Measurements from ENCODE around the gene STK11IP. TPM values are rescaled to one million over a fixed set of nuclear protein-coding genes. Genes with fewer than 3 reads are reported as not detected.
A peak's percentile ranks its signal among the peaks of the same experiment; 100 is the strongest.

STK11IP gene
- total and polyA plus RNA-seq, 9 of the 15 experiments (the other 6 are each of a cell fraction or from before 2014, with no cell fraction given): 0.52 to 21.7 (median 5.6) TPM

DNA sequence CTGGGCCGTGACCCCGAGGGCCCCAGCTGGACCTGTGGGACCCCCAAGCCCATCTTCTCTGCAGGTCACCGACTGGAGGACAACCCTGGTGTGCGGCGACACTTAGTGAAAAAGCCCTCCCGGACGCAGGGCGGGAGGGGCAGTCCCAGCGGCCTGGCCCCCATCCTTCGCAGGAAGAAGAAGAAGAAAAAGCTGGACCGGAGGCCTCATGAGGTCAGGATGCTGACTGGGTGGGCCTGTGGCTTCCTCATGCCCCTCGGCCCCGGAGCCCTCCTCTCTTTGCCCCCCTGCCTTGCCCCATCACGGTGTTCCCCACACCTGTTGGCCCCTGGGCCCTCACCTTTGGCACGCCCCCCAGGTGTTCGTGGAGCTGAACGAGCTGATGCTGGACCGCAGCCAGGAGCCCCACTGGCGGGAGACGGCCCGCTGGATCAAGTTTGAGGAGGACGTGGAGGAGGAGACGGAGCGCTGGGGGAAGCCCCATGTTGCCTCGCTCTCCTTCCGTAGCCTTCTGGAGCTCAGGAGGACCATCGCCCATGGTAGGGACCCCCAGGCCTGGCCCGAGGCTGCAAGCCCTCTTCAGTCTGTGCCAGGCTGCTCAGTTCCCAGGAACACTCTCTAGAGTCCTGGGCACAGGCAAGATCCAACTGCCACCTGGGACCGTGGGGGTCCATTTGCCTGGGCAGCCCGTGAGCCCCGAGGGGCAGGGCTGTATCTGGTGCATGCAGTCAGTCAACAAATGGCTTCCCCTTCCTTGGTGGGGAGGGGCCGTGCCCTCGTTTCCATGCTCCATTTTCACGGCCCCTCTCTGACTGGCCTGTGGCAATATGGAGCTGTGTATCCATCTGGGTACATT, 34.5 kb downstream of the STK11IP start:
- in situ Hi-C loops (cut with MboI): no loop called here
- no peak for FAIRE-seq

DNA sequence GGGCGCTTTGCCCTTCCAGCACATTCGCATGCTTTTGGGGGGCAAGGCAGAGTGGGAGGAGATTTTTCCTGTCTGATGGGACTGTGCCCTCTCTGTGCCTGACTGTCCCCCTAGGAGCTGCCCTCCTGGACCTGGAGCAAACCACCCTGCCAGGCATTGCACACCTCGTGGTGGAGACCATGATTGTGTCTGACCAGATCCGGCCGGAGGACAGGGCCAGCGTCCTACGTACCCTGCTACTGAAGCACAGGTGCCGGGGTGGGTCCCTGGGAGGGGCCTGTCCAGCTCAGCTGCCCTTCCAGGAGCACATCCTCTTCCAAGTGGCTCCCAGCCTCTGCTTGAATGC, 35.1 kb downstream of the STK11IP start:
- H3K4me3 ChIP-seq: no peak overlapping the region
- no peaks in the 10 kb centered on the region for H3K79me2 ChIP-seq (ENCODE audit: control insufficient read depth, insufficient read depth, low read length)
- no peak overlapping the region for H2AFZ ChIP-seq (ENCODE audit: low read depth, low read length)
- TF ChIP-seq ZNF655 (CRISPR knock-in tag; IDR thresholded peaks at IDR 0.05) (no peak), THRA (IDR thresholded peaks at IDR 0.05) (no peak)
- TF ChIP-seq, protein P1, sequence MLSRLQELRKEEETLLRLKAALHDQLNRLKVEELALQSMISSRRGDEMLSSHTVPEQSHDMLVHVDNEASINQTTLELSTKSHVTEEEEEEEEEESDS (CRISPR knock-in tag; IDR thresholded peaks at IDR 0.05): no peak
- ChIA-PET CTCF (ENCODE audit: low intra/inter-chr PET ratio) (no interaction called here), POLR2A (no interaction called here)
- intact Hi-C loops (cut with micrococcal nuclease): loop anchor here (5.0 kb wide), 1 partner anchor 95 kb away; no protein-coding TSS in a partner anchor
- no peak for FAIRE-seq
- no peaks in the 10 kb centered on the region for H3K9me3 ChIP-seq (replicated peaks; ENCODE audit: control insufficient read depth, insufficient read depth, low read depth, low read length)
- no peak overlapping the region for H3K27ac ChIP-seq (ENCODE audit: extremely low read depth, low read depth, low read length)
- WGBS (ENCODE audit: insufficient coverage, low coverage, missing lambda C conversion rate): 39% methylated on average over 2 of the region's 8 CpGs
- no peak overlapping the region; a peak in 1 of 4 replicates for H3K9ac ChIP-seq (ENCODE audit: insufficient read depth in 1 of 2, low read depth in 2 of 2, low read length in 2 of 2)
- H4K20me1 ChIP-seq (replicated peaks; ENCODE audit: control insufficient read depth, insufficient read depth, low read length): 0 out of 2 replicates have a peak, but pooled peaks cover 3% of the 10 kb centered on the region
- DNase-seq (ENCODE audit: extremely low read depth in 1 of 4, low spot score in 3 of 4): no peak
- ATAC-seq: no peak
- no peak overlapping the region for H3K4me2 ChIP-seq (ENCODE audit: insufficient read depth, low read length)
- no peaks in the 10 kb centered on the region for H3K9me1 ChIP-seq (ENCODE audit: control insufficient read depth, insufficient read depth, low read length)
- BruUV-seq (replicated peaks): no TSS peak
- peaks cover 2 to 26% of the 10 kb centered on the region in 2 experiments; a peak in 3 of 5 replicates for H3K27me3 ChIP-seq (ENCODE audit: control insufficient read depth in 2 of 2, insufficient read depth in 2 of 2, low read length in 2 of 2)
- no peaks in the 10 kb centered on the region for H3K36me3 ChIP-seq (ENCODE audit: control insufficient read depth, insufficient read depth, low read length)
- H3K4me1 ChIP-seq (replicated peaks in 1 of 2; ENCODE audit: control insufficient read depth in 2 of 2, insufficient read depth in 2 of 2, low read length in 2 of 2): peaks cover 0 to 57% of the 10 kb centered on the region in 2 experiments; a peak in 2 of 5 replicates
- in situ Hi-C loops (cut with MboI): no loop called here

More for the DNA sequence above, 34.5 kb downstream of the STK11IP start:
- 16% methylated on average over 23 of the region's 34 CpGs for WGBS (ENCODE audit: insufficient coverage, low coverage, missing lambda C conversion rate)
- Histone ChIP-seq H3K9me3 (replicated peaks; ENCODE audit: control insufficient read depth, insufficient read depth, low read depth, low read length) (no peaks in the 10 kb centered on the region), H3K4me3 (no peak overlapping the region), H3K27me3 (ENCODE audit: control insufficient read depth in 2 of 2, insufficient read depth in 2 of 2, low read length in 2 of 2) (peaks cover 2 to 21% of the 10 kb centered on the region in 2 experiments; a peak in 3 of 5 replicates), H3K4me2 (ENCODE audit: insufficient read depth, low read length) (no peak overlapping the region), H3K9me1 (ENCODE audit: control insufficient read depth, insufficient read depth, low read length) (no peaks in the 10 kb centered on the region), H2AFZ (ENCODE audit: low read depth, low read length) (no peak overlapping the region), H3K4me1 (replicated peaks in 1 of 2; ENCODE audit: control insufficient read depth in 2 of 2, insufficient read depth in 2 of 2, low read length in 2 of 2) (peaks cover 0 to 58% of the 10 kb centered on the region in 2 experiments; a peak in 2 of 5 replicates), H3K9ac (ENCODE audit: insufficient read depth in 1 of 2, low read depth in 2 of 2, low read length in 2 of 2) (no peak overlapping the region), H3K27ac (ENCODE audit: extremely low read depth, low read depth, low read length) (no peak overlapping the region), H3K36me3 (ENCODE audit: control insufficient read depth, insufficient read depth, low read length) (no peaks in the 10 kb centered on the region), H3K79me2 (ENCODE audit: control insufficient read depth, insufficient read depth, low read length) (no peaks in the 10 kb centered on the region), H4K20me1 (replicated peaks; ENCODE audit: control insufficient read depth, insufficient read depth, low read length) (0 out of 2 replicates have a peak, but pooled peaks cover 3% of the 10 kb centered on the region)
- DNase-seq (ENCODE audit: extremely low read depth in 1 of 4, low spot score in 3 of 4) (no peak), ATAC-seq (no peak)
- no peak for TF ChIP-seq ZNF76 (CRISPR knock-in tag; IDR thresholded peaks at IDR 0.05; ENCODE audit: borderline replicate concordance)
- TF ChIP-seq NFIC (IDR thresholded peaks at IDR 0.05): peak; percentile 49
- TF ChIP-seq ETV1 (tag; conservative IDR thresholded peaks at IDR 0.05; ENCODE audit: low read depth): no peak
- TF ChIP-seq SMARCC2 (IDR thresholded peaks at IDR 0.05; ENCODE audit: low read depth): no peak
- no peak for TF ChIP-seq ZNF263 (CRISPR knock-in tag; IDR thresholded peaks at IDR 0.05; ENCODE audit: borderline replicate concordance)
- CTCF ChIA-PET (ENCODE audit: low intra/inter-chr PET ratio): no interaction called here
- intact Hi-C loops (cut with micrococcal nuclease): loop anchor here (5.0 kb wide), 1 partner anchor 95 kb away; no protein-coding TSS in a partner anchor
- no TSS peak for BruUV-seq (replicated peaks)
- POLR2A ChIA-PET: interaction anchor here (0.6 kb wide), 1 partner anchor 11 kb away, joined by 3 read pairs; no protein-coding TSS in a partner anchor

All from K562 (cell line).